ENCODE measurements around the gene SLC12A8. TPM values are rescaled to one million over a fixed set of nuclear protein-coding genes. Genes with fewer than 3 reads are reported as not detected.

SLC12A8 gene
- total RNA-seq, 2 experiments from 2014 or later, result 1.1 to 1.6 TPM

GRCh38 chr3:125161607-125162219, 50.8 kb downstream of the SLC12A8 start:
- no peak overlapping the region for H3K27ac Mint-ChIP-seq
- H3K36me3 Mint-ChIP-seq (ENCODE audit: low read depth), result no peaks in the 10 kb centered on the region
- no peak for TF ChIP-seq CTCF (IDR thresholded peaks at IDR 0.05)
- no peak overlapping the region for H3K4me3 Mint-ChIP-seq
- ATAC-seq (no peak), DNase-seq (no peak)
- no peaks in the 10 kb centered on the region for H3K4me1 Mint-ChIP-seq (ENCODE audit: low read depth)
- intact Hi-C loops (cut with micrococcal nuclease), result no loop called here
- ChIA-PET POLR2A (no interaction called here), CTCF (interaction anchor here (1.4 kb wide), 1 partner anchor 261 kb away, joined by 3 read pairs; no protein-coding TSS in a partner anchor)
- H3K27me3 Mint-ChIP-seq, result peaks cover 6% of the 10 kb centered on the region
- no peaks in the 10 kb centered on the region for H3K9me3 Mint-ChIP-seq

GRCh38 chr3:125160606-125161371, 51.8 kb downstream of the SLC12A8 start:
- CTCF ChIA-PET, result interaction anchor here (1.4 kb wide), 1 partner anchor 260 kb away, joined by 3 read pairs; no protein-coding TSS in a partner anchor
- intact Hi-C loops (cut with micrococcal nuclease), result no loop called here
- no peak for ATAC-seq

DNA sequence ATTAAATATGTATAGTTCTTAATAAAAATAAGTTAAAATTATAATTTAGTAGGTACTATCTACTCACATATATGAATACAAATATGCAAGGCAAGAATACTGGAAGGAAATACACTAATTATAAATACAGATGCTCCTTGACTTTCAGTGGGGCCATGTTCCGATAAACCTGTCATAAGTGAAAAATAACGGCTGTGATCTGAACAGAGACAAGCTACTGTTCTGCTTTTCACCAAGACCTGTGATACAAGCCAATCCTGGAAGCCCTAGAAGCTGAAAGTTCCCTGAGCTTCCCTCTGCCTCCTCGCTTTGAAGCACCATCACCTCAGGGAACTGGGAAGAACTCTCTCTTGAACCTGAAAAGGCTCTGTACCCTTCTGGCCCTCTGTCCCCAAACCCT, 55.4 kb downstream of the SLC12A8 start:
- Mint-ChIP-seq H3K9me3 (no peaks in the 10 kb centered on the region), H3K4me3 (no peak overlapping the region), H3K4me1 (ENCODE audit: low read depth) (peaks cover 8% of the 10 kb centered on the region), H3K27me3 (peaks cover 9% of the 10 kb centered on the region), H3K36me3 (ENCODE audit: low read depth) (no peaks in the 10 kb centered on the region), H3K27ac (no peak overlapping the region)
- ChIA-PET CTCF (interaction anchor here (0.7 kb wide), 1 partner anchor 45 kb away, joined by 4 read pairs; no protein-coding TSS in a partner anchor), POLR2A (no interaction called here)
- no peak for TF ChIP-seq CTCF (IDR thresholded peaks at IDR 0.05)
- ATAC-seq, result no peak
- no peak for DNase-seq
- intact Hi-C loops (cut with micrococcal nuclease), result no loop called here

More at GRCh38 chr3:125160606-125161371, 51.8 kb downstream of the SLC12A8 start:
- no peak for TF ChIP-seq CTCF (IDR thresholded peaks at IDR 0.05)
- no peaks in the 10 kb centered on the region for H3K9me3 Mint-ChIP-seq
- POLR2A ChIA-PET, result no interaction called here
- no peaks in the 10 kb centered on the region for H3K4me1 Mint-ChIP-seq (ENCODE audit: low read depth)
- peaks cover 9% of the 10 kb centered on the region for H3K27me3 Mint-ChIP-seq
- no peak for DNase-seq
- H3K27ac Mint-ChIP-seq, result no peak overlapping the region
- H3K4me3 Mint-ChIP-seq, result no peak overlapping the region
- H3K36me3 Mint-ChIP-seq (ENCODE audit: low read depth), result no peaks in the 10 kb centered on the region

DNA sequence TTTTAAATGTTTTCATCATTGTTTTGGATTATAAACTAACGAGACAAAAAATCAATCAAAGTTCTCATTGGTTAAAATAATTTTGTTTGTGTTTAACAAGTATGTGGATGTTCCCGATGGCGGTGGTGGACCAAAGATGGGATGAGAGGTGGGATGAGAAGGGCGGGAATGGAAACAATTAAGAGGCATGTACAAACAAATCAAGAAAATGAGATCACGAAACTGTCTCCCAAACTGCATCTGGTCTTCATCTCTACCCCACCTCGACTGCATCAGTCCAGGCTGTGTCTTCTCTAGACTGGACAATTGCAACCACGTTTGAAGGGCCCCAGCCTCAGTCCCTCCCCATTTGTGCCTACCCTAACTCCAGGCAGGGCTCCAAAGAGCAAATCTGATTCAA, 56.1 kb downstream of the SLC12A8 start:
- no peaks in the 10 kb centered on the region for H3K9me3 Mint-ChIP-seq
- no peak for TF ChIP-seq CTCF (IDR thresholded peaks at IDR 0.05)
- POLR2A ChIA-PET, result no interaction called here
- H3K27ac Mint-ChIP-seq, result no peak overlapping the region
- no peak for ATAC-seq
- CTCF ChIA-PET, result no interaction called here
- H3K4me1 Mint-ChIP-seq (ENCODE audit: low read depth), result peaks cover 8% of the 10 kb centered on the region
- intact Hi-C loops (cut with micrococcal nuclease), result no loop called here
- no peak overlapping the region for H3K4me3 Mint-ChIP-seq
- no peak for DNase-seq
- H3K36me3 Mint-ChIP-seq (ENCODE audit: low read depth), result no peaks in the 10 kb centered on the region
- H3K27me3 Mint-ChIP-seq, result peaks cover 9% of the 10 kb centered on the region

DNA sequence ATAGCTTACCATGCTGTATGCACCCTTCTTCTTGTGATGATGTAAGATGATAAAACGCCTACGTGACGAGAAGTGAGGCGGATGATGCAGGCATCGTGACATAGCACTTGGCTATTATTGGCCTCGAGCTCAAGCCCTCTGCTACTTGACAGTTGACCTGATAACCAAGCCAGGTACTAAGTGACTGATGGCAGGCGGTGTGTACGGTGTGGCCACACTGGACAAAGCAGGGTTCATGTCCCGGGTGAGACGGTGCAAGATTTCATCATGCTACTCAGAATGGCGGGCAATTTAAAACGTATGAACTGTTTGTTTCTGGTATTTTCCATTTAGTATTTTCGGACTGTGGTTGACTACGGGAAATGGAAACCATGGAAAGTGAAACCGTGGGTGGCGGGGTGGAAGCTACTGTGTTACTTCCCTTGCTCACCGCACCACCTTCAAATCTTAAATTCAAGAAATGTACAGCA, 57.7 kb downstream of the SLC12A8 start:
- no peak for TF ChIP-seq CTCF (IDR thresholded peaks at IDR 0.05)
- ChIA-PET POLR2A (interaction anchor here (1.3 kb wide), 1 partner anchor 43 kb away, joined by 3 read pairs; no protein-coding TSS in a partner anchor), CTCF (interaction anchor here (1.2 kb wide), 1 partner anchor 9 kb away, joined by 3 read pairs; no protein-coding TSS in a partner anchor)
- ATAC-seq (peak; percentile 45), DNase-seq (peak; percentile 66)
- no peaks in the 10 kb centered on the region for H3K36me3 Mint-ChIP-seq (ENCODE audit: low read depth)
- H3K4me1 Mint-ChIP-seq (ENCODE audit: low read depth), result peaks cover 8% of the 10 kb centered on the region
- no peaks in the 10 kb centered on the region for H3K9me3 Mint-ChIP-seq
- intact Hi-C loops (cut with micrococcal nuclease), result loop anchor here (5.0 kb wide), 1 partner anchor 282 kb away; no protein-coding TSS in a partner anchor
- peaks cover 12% of the 10 kb centered on the region for H3K27me3 Mint-ChIP-seq
- H3K4me3 Mint-ChIP-seq, result peak overlapping the region; percentile 26
- H3K27ac Mint-ChIP-seq, result peak overlapping the region; percentile 83
